Smooth muscle cell (in vitro differentiated cells): ENCODE measurements around the gene FAM25A. TPM values are rescaled to one million over a fixed set of nuclear protein-coding genes. Genes with fewer than 3 reads are reported as not detected.

ENCODE experiments used
- DNase-seq: peaks from one replicate; lab custom pipeline; 2025; ENCODE audit not compliant: unreplicated experiment; lab: John Stamatoyannopoulos, UW
- H2AFZ ChIP-seq: fragments of 200-600 bp; sonication (generic); 2 replicates; pipeline ENCODE4 v1.6.0; 2016; ENCODE audit warnings: antibody characterized with exemption, low read depth, mild to moderate bottlenecking
- H3F3A ChIP-seq: fragments of 200-600 bp; sonication (generic); 2 replicates; pipeline ENCODE4 v1.6.0; 2017; ENCODE audit warnings: antibody characterized with exemption, low read depth
- H3K27ac ChIP-seq: fragments of 200-600 bp; sonication (generic); 2 replicates; pipeline ENCODE4 v1.5.1; 2016; ENCODE audit warnings: low read depth, mild to moderate bottlenecking
- H3K27me3 ChIP-seq: fragments of 200-600 bp; sonication (generic); 2 replicates; pipeline ENCODE4 v1.6.1; 2016; ENCODE audit warnings: low read depth, mild to moderate bottlenecking
- H3K36me3 ChIP-seq: fragments of 200-600 bp; sonication (generic); 2 replicates; pipeline ENCODE4 v1.5.1; 2016; ENCODE audit warnings: low read depth
- H3K4me1 ChIP-seq: fragments of 200-600 bp; sonication (generic); 2 replicates; pipeline ENCODE4 v1.5.1; 2016; ENCODE audit warnings: low read depth
- H3K4me2 ChIP-seq: fragments of 200-600 bp; sonication (generic); 2 replicates; pipeline ENCODE4 v1.6.0; 2016; ENCODE audit warnings: mild to moderate bottlenecking
- H3K4me3 ChIP-seq: fragments of 200-600 bp; sonication (generic); 2 replicates; pipeline ENCODE4 v1.5.1; 2016; ENCODE audit warnings: mild to moderate bottlenecking
- H3K79me2 ChIP-seq: fragments of 200-600 bp; sonication (generic); 2 replicates; pipeline ENCODE4 v1.6.0; 2016; ENCODE audit warnings: low read depth, mild to moderate bottlenecking
- H3K9ac ChIP-seq: fragments of 200-600 bp; sonication (generic); 2 replicates; pipeline ENCODE4 v1.6.0; 2016; ENCODE audit warnings: low read depth
- H3K9me3 ChIP-seq: fragments of 200-600 bp; sonication (generic); replicated peaks from 2 replicates; pipeline ENCODE4 v1.5.1; 2016; ENCODE audit warnings: low read depth
- H4K20me1 ChIP-seq: fragments of 200-600 bp; sonication (generic); 2 replicates; pipeline ENCODE4 v1.6.0; 2016; ENCODE audit warnings: low read depth
- CTCF ChIP-seq: fragments of 200-600 bp; sonication (generic); IDR thresholded peaks from 2 replicates; pipeline ENCODE4 v1.5.1; 2017; ENCODE audit warnings: borderline replicate concordance, mild to moderate bottlenecking, antibody characterized with exemption; ENCODE audit not compliant: insufficient read depth, poor library complexity, severe bottlenecking
- WGBS: methylation state at CpG from one replicate; pipeline ENCODE4 v1.1.7; 2016; ENCODE audit warnings: low lambda C conversion rate; 5-methylcytosine and 5-hydroxymethylcytosine counted together
- polyA plus RNA-seq: library from polyadenylated mRNA; unstranded; fragments of >200 nt; fragmentation: Nextera tagmentation; extraction: Ambion mirVana; gene quantifications from 2 replicates; pipeline ENCODE4 v1.2.1, GENCODE V29; 2016
- total RNA-seq: library from RNA; depleted of rRNA; stranded (reverse); fragments of >200 nt; gene quantifications from 2 replicates; pipeline ENCODE4 v1.2.3, GENCODE V29; 2014

FAM25A gene
- total and polyA plus RNA-seq, 2 experiments from 2014 or later, result 7.0 TPM; not detected in 1

- TF ChIP-seq CTCF, result no peak
- DNase-seq, result no peak
- Histone ChIP-seq H3K27me3 (no peaks in the 10 kb centered on the region), H3K4me2 (no peak overlapping the region), H3K9me3 (no peaks in the 10 kb centered on the region), H3F3A (no peaks in the 10 kb centered on the region), H4K20me1 (no peaks in the 10 kb centered on the region), H3K4me1 (no peaks in the 10 kb centered on the region), H3K4me3 (no peak overlapping the region), H3K27ac (no peak overlapping the region), H3K36me3 (peaks cover 11% of the 10 kb centered on the region), H3K9ac (no peak overlapping the region), H3K79me2 (no peaks in the 10 kb centered on the region), H2AFZ (no peak overlapping the region)
- WGBS, result 95% methylated on average over 2 of the region's 2 CpGs
These were observed 46.1 kb downstream of the FAM25A start for GRCh38 chr10:87066178-87066577.

- H3K27ac ChIP-seq, result no peak overlapping the region
- H3K27me3 ChIP-seq, result no peaks in the 10 kb centered on the region
- 100% methylated on average over 1 of the region's 1 CpG for WGBS
- H3K36me3 ChIP-seq, result peaks cover 11% of the 10 kb centered on the region
- H4K20me1 ChIP-seq, result no peaks in the 10 kb centered on the region
- no peaks in the 10 kb centered on the region for H3K79me2 ChIP-seq
- H3K4me1 ChIP-seq, result no peaks in the 10 kb centered on the region
- no peak for DNase-seq
- H3F3A ChIP-seq, result no peaks in the 10 kb centered on the region
- no peaks in the 10 kb centered on the region for H3K9me3 ChIP-seq
- H3K4me3 ChIP-seq, result no peak overlapping the region
- TF ChIP-seq CTCF, result no peak
- no peak overlapping the region for H3K9ac ChIP-seq
- H3K4me2 ChIP-seq, result no peak overlapping the region
- no peak overlapping the region for H2AFZ ChIP-seq
These were observed 46.8 kb downstream of the FAM25A start for GRCh38 chr10:87066865-87067264.

- H3K36me3 ChIP-seq, result peaks cover 6% of the 10 kb centered on the region
These were observed 48.2 kb downstream of the FAM25A start for GRCh38 chr10:87068281-87068680.

More at GRCh38 chr10:87068281-87068680, 48.2 kb downstream of the FAM25A start:
- Histone ChIP-seq H3K79me2 (no peaks in the 10 kb centered on the region), H3K9ac (no peak overlapping the region), H4K20me1 (no peaks in the 10 kb centered on the region), H3K4me1 (no peaks in the 10 kb centered on the region), H2AFZ (no peak overlapping the region), H3K4me3 (no peak overlapping the region), H3K27ac (no peak overlapping the region), H3K4me2 (no peak overlapping the region), H3K27me3 (no peaks in the 10 kb centered on the region), H3K9me3 (no peaks in the 10 kb centered on the region), H3F3A (no peaks in the 10 kb centered on the region)
- no peak for TF ChIP-seq CTCF
- DNase-seq, result no peak
- 80% methylated on average over 1 of the region's 1 CpG for WGBS
